HAP-1 (cell line): ENCODE data around the gene RBM10.
A peak's percentile ranks its signal among the peaks of the same experiment; 100 is the strongest.

Experiments used
- DNase-seq, 2 experiments: peaks; one replicate each; pipeline ENCODE4 v3.0.0-alpha.2; 2016 to 2020; ENCODE audit warnings: low spot score in 2 of 2
- H3K27me3 ChIP-seq: fragments of 250-450 bp; sonication (Bioruptor Pico); 2 replicates; pipeline ENCODE4 v1.5.1; 2020; ENCODE audit warnings: low read depth, mild to moderate bottlenecking, moderate library complexity
- H3K36me3 ChIP-seq: fragments of 250-450 bp; sonication (Bioruptor Pico); replicated peaks from 2 replicates; pipeline ENCODE4 v1.5.1; 2020; ENCODE audit warnings: mild to moderate bottlenecking
- H3K4me1 ChIP-seq: fragments of 250-450 bp; sonication (Bioruptor Pico); 2 replicates; pipeline ENCODE4 v1.5.1; 2020; ENCODE audit warnings: mild to moderate bottlenecking
- H3K4me3 ChIP-seq: fragments of 250-450 bp; sonication (Bioruptor Pico); 2 replicates; pipeline ENCODE4 v1.5.1; 2020; ENCODE audit warnings: mild to moderate bottlenecking, moderate library complexity
- H3K9me3 ChIP-seq: fragments of 250-450 bp; sonication (Bioruptor Pico); 2 replicates; pipeline ENCODE4 v1.5.1; 2020; ENCODE audit warnings: mild to moderate bottlenecking, moderate library complexity
- in situ Hi-C: fragments of 300-500 bp; cut with MboI; formaldehyde crosslinking; loops from 3 replicates; pipeline ENCODE4 v1.14.3; 2020; ENCODE audit warnings: low sequenced_read_pairs, inconsistent platforms, mixed read lengths

RBM10 gene

GRCh38 chrX:47217121-47217851 lies 72.3 kb downstream of the RBM10 start:
- in situ Hi-C loops: loop anchor here (10.0 kb wide), 1 partner anchor 438 kb away; the partner anchor contains the start of genes ELK1 and UXT
- Histone ChIP-seq H3K4me1 (peaks cover 10% of the 10 kb centered on the region), H3K9me3 (no peaks in the 10 kb centered on the region), H3K4me3 (peak overlapping the region; percentile 15), H3K27me3 (no peaks in the 10 kb centered on the region), H3K36me3 (peaks cover 76% of the 10 kb centered on the region)
- DNase-seq: no peak

GRCh38 chrX:47217852-47218279 lies 72.8 kb downstream of the RBM10 start:
- peak; percentile 99 to 100 for DNase-seq
- Histone ChIP-seq H3K27me3 (no peaks in the 10 kb centered on the region), H3K9me3 (no peaks in the 10 kb centered on the region), H3K4me1 (peaks cover 10% of the 10 kb centered on the region), H3K4me3 (peak overlapping the region; percentile 78), H3K36me3 (peaks cover 71% of the 10 kb centered on the region)
- in situ Hi-C loops: loop anchor here (10.0 kb wide), 1 partner anchor 437 kb away; the partner anchor contains the start of genes ELK1 and UXT

GRCh38 chrX:47218280-47218919 lies 73.4 kb downstream of the RBM10 start, which contains the start of gene CDK16:
Gene CDK16 (plus strand): TSS chrX:47218681. CDS start chrX:47223558, 4,877 bp downstream.
- in situ Hi-C loops: loop anchor here (10.0 kb wide), 1 partner anchor 436 kb away; the partner anchor contains the start of genes ELK1 and UXT
- H3K27me3 ChIP-seq: no peaks in the 10 kb centered on the region
- peak within 1 kb of the TSS; percentile 78 for H3K4me3 ChIP-seq
- no peaks in the 10 kb centered on the region for H3K9me3 ChIP-seq
- DNase-seq: peak; percentile 83 to 86
- peaks cover 10% of the 10 kb centered on the region for H3K4me1 ChIP-seq
- peaks cover 71% of the 10 kb centered on the region for H3K36me3 ChIP-seq

GRCh38 chrX:47218920-47219815 lies 74.1 kb downstream of the RBM10 start:
- H3K27me3 ChIP-seq: no peaks in the 10 kb centered on the region
- in situ Hi-C loops: loop anchor here (10.0 kb wide), 1 partner anchor 436 kb away; the partner anchor contains the start of genes ELK1 and UXT
- H3K4me1 ChIP-seq: peaks cover 10% of the 10 kb centered on the region
- peak; percentile 9 to 80 for DNase-seq
- H3K36me3 ChIP-seq: peaks cover 71% of the 10 kb centered on the region
- H3K9me3 ChIP-seq: no peaks in the 10 kb centered on the region
- H3K4me3 ChIP-seq: peak overlapping the region; percentile 78

GRCh38 chrX:47221756-47222155 lies 76.7 kb downstream of the RBM10 start:
- DNase-seq: no peak
- H3K4me3 ChIP-seq: no peak overlapping the region
- in situ Hi-C loops: no loop called here
- no peaks in the 10 kb centered on the region for H3K9me3 ChIP-seq
- H3K4me1 ChIP-seq: peaks cover 8% of the 10 kb centered on the region
- H3K27me3 ChIP-seq: no peaks in the 10 kb centered on the region
- H3K36me3 ChIP-seq: peaks cover 71% of the 10 kb centered on the region

- in situ Hi-C loops: no loop called here
These were observed 77.8 kb downstream of the RBM10 start for GRCh38 chrX:47222751-47223350.

GRCh38 chrX:47223476-47224250 lies 78.6 kb downstream of the RBM10 start:
- Histone ChIP-seq H3K4me3 (no peak overlapping the region), H3K9me3 (no peaks in the 10 kb centered on the region), H3K27me3 (no peaks in the 10 kb centered on the region), H3K4me1 (no peaks in the 10 kb centered on the region; the same call in 1 of the 2 replicates), H3K36me3 (peaks cover 84% of the 10 kb centered on the region)
- in situ Hi-C loops: no loop called here
- DNase-seq: no peak

More at GRCh38 chrX:47222751-47223350, 77.8 kb downstream of the RBM10 start:
- Histone ChIP-seq H3K4me1 (no peaks in the 10 kb centered on the region; the same call in 1 of the 2 replicates), H3K4me3 (no peak overlapping the region), H3K9me3 (no peaks in the 10 kb centered on the region), H3K27me3 (no peaks in the 10 kb centered on the region), H3K36me3 (peaks cover 77% of the 10 kb centered on the region)
- DNase-seq: no peak

- in situ Hi-C loops: no loop called here
- no peak overlapping the region for H3K4me3 ChIP-seq
- no peaks in the 10 kb centered on the region for H3K9me3 ChIP-seq
- H3K27me3 ChIP-seq: no peaks in the 10 kb centered on the region
- peaks cover 80% of the 10 kb centered on the region for H3K36me3 ChIP-seq
- no peaks in the 10 kb centered on the region; the same call in 1 of the 2 replicates for H3K4me1 ChIP-seq
- DNase-seq: no peak
These were observed 79.4 kb downstream of the RBM10 start for GRCh38 chrX:47224266-47224895.

- in situ Hi-C loops: no loop called here
- H3K27me3 ChIP-seq: no peaks in the 10 kb centered on the region
These were observed 79.9 kb downstream of the RBM10 start for GRCh38 chrX:47224896-47225290.

GRCh38 chrX:47226071-47226470 lies 81.0 kb downstream of the RBM10 start:
- no peak overlapping the region for H3K4me3 ChIP-seq
- no peaks in the 10 kb centered on the region for H3K9me3 ChIP-seq
- in situ Hi-C loops: no loop called here
- H3K4me1 ChIP-seq: no peaks in the 10 kb centered on the region; the same call in 1 of the 2 replicates
- peaks cover 72% of the 10 kb centered on the region for H3K36me3 ChIP-seq
- no peaks in the 10 kb centered on the region for H3K27me3 ChIP-seq
- DNase-seq: no peak

More at GRCh38 chrX:47224896-47225290, 79.9 kb downstream of the RBM10 start:
- Histone ChIP-seq H3K36me3 (peaks cover 79% of the 10 kb centered on the region), H3K4me1 (no peaks in the 10 kb centered on the region; the same call in 1 of the 2 replicates), H3K4me3 (no peak overlapping the region), H3K9me3 (no peaks in the 10 kb centered on the region)
- no peak for DNase-seq

GRCh38 chrX:47226531-47227333 lies 81.7 kb downstream of the RBM10 start:
- H3K9me3 ChIP-seq: no peaks in the 10 kb centered on the region
- no peak for DNase-seq
- no peaks in the 10 kb centered on the region for H3K27me3 ChIP-seq
- H3K4me1 ChIP-seq: 0 out of 2 replicates have a peak, but pooled peaks cover under 1% of the 10 kb centered on the region
- in situ Hi-C loops: no loop called here
- no peak overlapping the region for H3K4me3 ChIP-seq
- H3K36me3 ChIP-seq: peaks cover 65% of the 10 kb centered on the region
